Sigmoid colon (tissue), 4 donors: ENCODE results near the gene MYADML2.

Experiments
- EP300 ChIP-seq, 4 donors: sonication (generic); formaldehyde crosslinking; IDR thresholded peaks; one replicate each; pipeline ENCODE4 v1.6.1; 2017; ENCODE audit warnings: antibody characterized with exemption in 4 of 4
- POLR2A ChIP-seq, 2 donors: fragments of 450-650 bp; IDR thresholded peaks; one replicate each; pipeline ENCODE4 v1.6.1; 2016; ENCODE audit warnings: antibody characterized with exemption in 2 of 2, mild to moderate bottlenecking in 2 of 2, moderate library complexity in 2 of 2
- TF ChIP-seq, protein P1 (sequence below), 4 experiments: fragments of 450-650 bp in 3 of 4; fragments of 200-600 bp in 1 of 4; IDR thresholded peaks; one replicate each; pipeline ENCODE4 v1.5.1; 2016 to 2019; ENCODE audit warnings: antibody characterized with exemption in 4 of 4, mild to moderate bottlenecking in 3 of 4, moderate library complexity in 2 of 4

DNA sequence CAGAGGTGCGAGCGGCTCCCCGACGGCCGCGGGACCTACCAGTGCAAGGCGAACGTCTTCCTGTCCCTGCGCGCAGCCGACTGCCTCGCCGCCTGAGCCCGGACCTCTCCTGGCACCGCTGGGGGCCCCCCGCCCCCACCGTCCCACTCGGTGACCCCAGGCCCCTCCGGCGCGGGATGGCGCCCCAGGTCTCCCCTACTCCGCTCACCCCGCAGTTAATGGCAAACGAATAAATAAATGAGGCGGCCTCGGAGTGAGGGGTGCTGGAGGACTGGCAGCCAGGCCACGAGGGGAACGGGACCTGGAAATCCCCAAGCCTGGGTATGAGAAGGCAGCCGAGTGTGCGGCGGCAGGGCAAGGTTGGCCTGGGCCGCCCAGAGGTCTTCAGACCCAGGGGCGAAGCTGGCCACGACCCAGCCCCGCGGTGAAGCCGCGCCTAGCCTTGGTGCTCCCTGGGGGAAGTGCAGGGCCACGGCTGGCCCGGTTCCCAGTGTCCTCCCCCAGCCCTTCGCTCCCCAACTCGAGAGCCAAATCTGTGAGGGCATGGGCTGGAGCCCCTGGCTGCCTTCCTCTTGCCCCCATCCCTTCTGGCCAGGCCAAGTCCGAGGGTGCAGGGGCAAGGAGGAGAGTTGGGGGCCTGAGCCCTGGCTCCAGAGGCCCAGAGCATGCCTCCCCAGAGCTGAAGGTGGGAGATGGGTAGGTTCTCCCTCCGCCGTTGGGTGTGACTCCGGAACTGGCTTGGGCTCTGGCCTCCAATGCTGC lies 44.2 kb downstream of the MYADML2 start:
- TF ChIP-seq, protein P1, sequence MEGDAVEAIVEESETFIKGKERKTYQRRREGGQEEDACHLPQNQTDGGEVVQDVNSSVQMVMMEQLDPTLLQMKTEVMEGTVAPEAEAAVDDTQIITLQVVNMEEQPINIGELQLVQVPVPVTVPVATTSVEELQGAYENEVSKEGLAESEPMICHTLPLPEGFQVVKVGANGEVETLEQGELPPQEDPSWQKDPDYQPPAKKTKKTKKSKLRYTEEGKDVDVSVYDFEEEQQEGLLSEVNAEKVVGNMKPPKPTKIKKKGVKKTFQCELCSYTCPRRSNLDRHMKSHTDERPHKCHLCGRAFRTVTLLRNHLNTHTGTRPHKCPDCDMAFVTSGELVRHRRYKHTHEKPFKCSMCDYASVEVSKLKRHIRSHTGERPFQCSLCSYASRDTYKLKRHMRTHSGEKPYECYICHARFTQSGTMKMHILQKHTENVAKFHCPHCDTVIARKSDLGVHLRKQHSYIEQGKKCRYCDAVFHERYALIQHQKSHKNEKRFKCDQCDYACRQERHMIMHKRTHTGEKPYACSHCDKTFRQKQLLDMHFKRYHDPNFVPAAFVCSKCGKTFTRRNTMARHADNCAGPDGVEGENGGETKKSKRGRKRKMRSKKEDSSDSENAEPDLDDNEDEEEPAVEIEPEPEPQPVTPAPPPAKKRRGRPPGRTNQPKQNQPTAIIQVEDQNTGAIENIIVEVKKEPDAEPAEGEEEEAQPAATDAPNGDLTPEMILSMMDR (IDR thresholded peaks at IDR 0.05): no peak
- TF ChIP-seq EP300 (IDR thresholded peaks at IDR 0.05) (no peak), POLR2A (IDR thresholded peaks at IDR 0.05) (no peak)
